K562 (cell line): ENCODE results near the gene PARK7. TPM values are rescaled to one million over a fixed set of nuclear protein-coding genes. Genes with fewer than 3 reads are reported as not detected.

Experiments used
- CREBBP ChIP-seq: IDR thresholded peaks from one replicate; pipeline ENCODE4 v1.6.1; 2012; ENCODE audit warnings: low read depth, mild to moderate bottlenecking, control low read depth, inconsistent platforms, low read length
- HDAC6 ChIP-seq: IDR thresholded peaks from 2 replicates; pipeline ENCODE4 v1.6.1; 2012; ENCODE audit warnings: low read depth, mild to moderate bottlenecking, control low read depth, inconsistent platforms, low read length, moderate library complexity
- KAT8 ChIP-seq: fragments of 450-650 bp; IDR thresholded peaks from 2 replicates; pipeline ENCODE4 v1.6.1; 2016; ENCODE audit warnings: low read depth, mild to moderate bottlenecking
- MAZ ChIP-seq, 2 experiments: fragments of 450-650 bp in 1 of 2; sonication (generic) in 1 of 2; formaldehyde crosslinking; IDR thresholded peaks in 1 of 2; conservative IDR thresholded peaks in 1 of 2; 2 replicates each; pipeline versions ENCODE4 v1.4.0 to v1.5.0; 2020; ENCODE audit warnings: mild to moderate bottlenecking in 1 of 2, missing genetic modification reagents in 1 of 2
- MIER1 ChIP-seq: fragments of 450-650 bp; IDR thresholded peaks from 2 replicates; pipeline ENCODE4 v1.6.1; 2016; ENCODE audit warnings: antibody characterized with exemption, mild to moderate bottlenecking, low read depth
- RFX7 ChIP-seq: fragments of 250-450 bp; sonication (Bioruptor Pico); IDR thresholded peaks from 2 replicates; pipeline ENCODE4 v1.5.1; 2021; ENCODE audit warnings: mild to moderate bottlenecking
- SNIP1 ChIP-seq: fragments of 450-650 bp; IDR thresholded peaks from 2 replicates; pipeline ENCODE4 v1.7.1; 2017; ENCODE audit warnings: low read depth, mild to moderate bottlenecking
- polyA plus RNA-seq, 8 experiments: library from polyadenylated mRNA; depleted of rRNA in 4 of 8; stranded (reverse) in 5 of 8; unstranded in 3 of 8; fragments of >200 nt; fragmentation: Nextera tagmentation in 2 of 8; fragmentation: Illumina TruSeq in 1 of 8; extraction: Ambion mirVana in 2 of 8; extraction: Trizol in 1 of 8; gene quantifications; 2 replicates each; pipeline versions ENCODE4 v1.2.1 to v1.2.3, GENCODE V29; 2011 to 2014; ENCODE audit warnings: inconsistent platforms in 1 of 8, missing spikeins in 1 of 8
- total RNA-seq, 7 experiments: library from RNA; depleted of rRNA in 6 of 7; stranded (reverse); fragments of >200 nt in 6 of 7; fragmentation: Illumina TruSeq in 2 of 7; extraction: Trizol in 2 of 7; gene quantifications; 2 replicates each; pipeline versions ENCODE4 v1.2.1 to v1.2.3, GENCODE V29; 2011 to 2021; ENCODE audit warnings: low replicate concordance in 1 of 7
- TF ChIP-seq, protein P1 (sequence below): sonication (generic); formaldehyde crosslinking; IDR thresholded peaks from 2 replicates; pipeline ENCODE4 v1.8.1; 2023; ENCODE audit warnings: missing genetic modification reagents, mild to moderate bottlenecking, borderline replicate concordance
- TF ChIP-seq, protein P2 (sequence below): fragments of 250-450 bp; sonication (Bioruptor Pico); IDR thresholded peaks from 2 replicates; pipeline ENCODE4 v1.8.0; 2022; ENCODE audit warnings: moderate library complexity, mild to moderate bottlenecking, inconsistent platforms
- TF ChIP-seq, protein P3 (sequence below), 2 experiments: fragments of 450-650 bp; IDR thresholded peaks; 2 replicates each; pipeline ENCODE4 v1.6.1; 2018; ENCODE audit warnings: mild to moderate bottlenecking in 2 of 2, low read depth in 1 of 2; ENCODE audit not compliant: partially characterized antibody in 2 of 2
- TF ChIP-seq, protein P4 (sequence below): fragments of 200-400 bp; formaldehyde crosslinking; IDR thresholded peaks from 2 replicates; pipeline ENCODE4 v1.6.1; 2017; ENCODE audit warnings: mild to moderate bottlenecking, low read depth, low read length, moderate library complexity
- TF ChIP-seq, protein P5 (sequence below): fragments of 250-450 bp; sonication (Bioruptor Pico); IDR thresholded peaks from 2 replicates; pipeline ENCODE4 v1.5.0; 2021

The PARK7 gene
- total and polyA plus RNA-seq, 9 of the 15 experiments (the other 6 are each of a cell fraction or from before 2014, with no cell fraction given): 374 to 1,298 (median 484) TPM

DNA sequence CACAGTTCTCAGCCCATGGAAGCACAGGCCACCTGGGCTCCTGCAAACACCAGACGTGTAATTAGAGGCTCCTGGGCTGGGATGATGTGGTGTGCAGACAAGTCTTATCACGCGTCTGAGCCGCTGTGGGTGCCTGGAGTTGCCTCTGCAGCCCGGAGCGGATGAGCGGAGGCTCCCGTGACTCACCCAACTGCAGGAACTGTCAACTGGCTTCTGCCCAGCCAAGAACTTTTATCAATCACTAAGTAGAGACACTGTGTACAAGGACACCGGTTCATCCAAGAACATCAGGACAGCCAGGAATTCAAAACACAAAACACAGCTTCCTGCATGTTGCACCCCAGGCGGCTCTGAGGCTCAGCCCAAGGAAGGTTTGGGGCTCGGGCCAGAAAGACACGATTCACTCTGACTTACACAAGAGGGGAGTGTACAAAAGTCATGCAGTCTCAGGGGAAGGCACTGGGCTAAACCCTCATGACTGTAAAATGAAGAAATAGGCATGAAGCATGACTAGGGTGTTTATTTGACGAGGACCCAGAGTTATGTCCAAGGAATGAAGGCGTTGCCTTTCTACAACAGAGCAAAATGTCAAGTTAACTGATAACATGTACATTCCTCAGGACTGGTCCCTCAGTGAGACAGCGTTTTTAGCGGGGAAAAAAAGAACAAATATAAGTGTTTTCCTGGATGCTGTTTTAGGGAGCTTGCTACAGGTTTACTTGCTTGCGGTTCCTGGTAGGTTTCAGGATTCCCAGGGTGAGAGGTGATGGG is 43.5 kb downstream of the PARK7 start (continued):
- TF ChIP-seq, protein P1, sequence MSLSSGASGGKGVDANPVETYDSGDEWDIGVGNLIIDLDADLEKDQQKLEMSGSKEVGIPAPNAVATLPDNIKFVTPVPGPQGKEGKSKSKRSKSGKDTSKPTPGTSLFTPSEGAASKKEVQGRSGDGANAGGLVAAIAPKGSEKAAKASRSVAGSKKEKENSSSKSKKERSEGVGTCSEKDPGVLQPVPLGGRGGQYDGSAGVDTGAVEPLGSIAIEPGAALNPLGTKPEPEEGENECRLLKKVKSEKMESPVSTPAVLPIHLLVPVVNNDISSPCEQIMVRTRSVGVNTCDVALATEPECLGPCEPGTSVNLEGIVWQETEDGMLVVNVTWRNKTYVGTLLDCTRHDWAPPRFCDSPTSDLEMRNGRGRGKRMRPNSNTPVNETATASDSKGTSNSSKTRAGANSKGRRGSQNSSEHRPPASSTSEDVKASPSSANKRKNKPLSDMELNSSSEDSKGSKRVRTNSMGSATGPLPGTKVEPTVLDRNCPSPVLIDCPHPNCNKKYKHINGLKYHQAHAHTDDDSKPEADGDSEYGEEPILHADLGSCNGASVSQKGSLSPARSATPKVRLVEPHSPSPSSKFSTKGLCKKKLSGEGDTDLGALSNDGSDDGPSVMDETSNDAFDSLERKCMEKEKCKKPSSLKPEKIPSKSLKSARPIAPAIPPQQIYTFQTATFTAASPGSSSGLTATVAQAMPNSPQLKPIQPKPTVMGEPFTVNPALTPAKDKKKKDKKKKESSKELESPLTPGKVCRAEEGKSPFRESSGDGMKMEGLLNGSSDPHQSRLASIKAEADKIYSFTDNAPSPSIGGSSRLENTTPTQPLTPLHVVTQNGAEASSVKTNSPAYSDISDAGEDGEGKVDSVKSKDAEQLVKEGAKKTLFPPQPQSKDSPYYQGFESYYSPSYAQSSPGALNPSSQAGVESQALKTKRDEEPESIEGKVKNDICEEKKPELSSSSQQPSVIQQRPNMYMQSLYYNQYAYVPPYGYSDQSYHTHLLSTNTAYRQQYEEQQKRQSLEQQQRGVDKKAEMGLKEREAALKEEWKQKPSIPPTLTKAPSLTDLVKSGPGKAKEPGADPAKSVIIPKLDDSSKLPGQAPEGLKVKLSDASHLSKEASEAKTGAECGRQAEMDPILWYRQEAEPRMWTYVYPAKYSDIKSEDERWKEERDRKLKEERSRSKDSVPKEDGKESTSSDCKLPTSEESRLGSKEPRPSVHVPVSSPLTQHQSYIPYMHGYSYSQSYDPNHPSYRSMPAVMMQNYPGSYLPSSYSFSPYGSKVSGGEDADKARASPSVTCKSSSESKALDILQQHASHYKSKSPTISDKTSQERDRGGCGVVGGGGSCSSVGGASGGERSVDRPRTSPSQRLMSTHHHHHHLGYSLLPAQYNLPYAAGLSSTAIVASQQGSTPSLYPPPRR (CRISPR knock-in tag): no peak
- TF ChIP-seq, protein P2, sequence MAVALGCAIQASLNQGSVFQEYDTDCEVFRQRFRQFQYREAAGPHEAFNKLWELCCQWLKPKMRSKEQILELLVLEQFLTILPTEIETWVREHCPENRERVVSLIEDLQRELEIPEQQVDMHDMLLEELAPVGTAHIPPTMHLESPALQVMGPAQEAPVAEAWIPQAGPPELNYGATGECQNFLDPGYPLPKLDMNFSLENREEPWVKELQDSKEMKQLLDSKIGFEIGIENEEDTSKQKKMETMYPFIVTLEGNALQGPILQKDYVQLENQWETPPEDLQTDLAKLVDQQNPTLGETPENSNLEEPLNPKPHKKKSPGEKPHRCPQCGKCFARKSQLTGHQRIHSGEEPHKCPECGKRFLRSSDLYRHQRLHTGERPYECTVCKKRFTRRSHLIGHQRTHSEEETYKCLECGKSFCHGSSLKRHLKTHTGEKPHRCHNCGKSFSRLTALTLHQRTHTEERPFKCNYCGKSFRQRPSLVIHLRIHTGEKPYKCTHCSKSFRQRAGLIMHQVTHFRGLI (CRISPR knock-in tag): no peak
- TF ChIP-seq MIER1 (0 out of 2 replicates have a peak, but pooled peaks have one; percentile 11), KAT8 (no peak), SNIP1 (no peak), HDAC6 (no peak), MAZ (CRISPR knock-in tag; conservative IDR thresholded peaks at IDR 0.05 in 1 of 2, IDR thresholded peaks at IDR 0.05 in 1 of 2) (peak; percentile 16 to 36; a peak in 1 of 4 replicates), CREBBP (no peak), RFX7 (no peak)
- TF ChIP-seq, protein P3, sequence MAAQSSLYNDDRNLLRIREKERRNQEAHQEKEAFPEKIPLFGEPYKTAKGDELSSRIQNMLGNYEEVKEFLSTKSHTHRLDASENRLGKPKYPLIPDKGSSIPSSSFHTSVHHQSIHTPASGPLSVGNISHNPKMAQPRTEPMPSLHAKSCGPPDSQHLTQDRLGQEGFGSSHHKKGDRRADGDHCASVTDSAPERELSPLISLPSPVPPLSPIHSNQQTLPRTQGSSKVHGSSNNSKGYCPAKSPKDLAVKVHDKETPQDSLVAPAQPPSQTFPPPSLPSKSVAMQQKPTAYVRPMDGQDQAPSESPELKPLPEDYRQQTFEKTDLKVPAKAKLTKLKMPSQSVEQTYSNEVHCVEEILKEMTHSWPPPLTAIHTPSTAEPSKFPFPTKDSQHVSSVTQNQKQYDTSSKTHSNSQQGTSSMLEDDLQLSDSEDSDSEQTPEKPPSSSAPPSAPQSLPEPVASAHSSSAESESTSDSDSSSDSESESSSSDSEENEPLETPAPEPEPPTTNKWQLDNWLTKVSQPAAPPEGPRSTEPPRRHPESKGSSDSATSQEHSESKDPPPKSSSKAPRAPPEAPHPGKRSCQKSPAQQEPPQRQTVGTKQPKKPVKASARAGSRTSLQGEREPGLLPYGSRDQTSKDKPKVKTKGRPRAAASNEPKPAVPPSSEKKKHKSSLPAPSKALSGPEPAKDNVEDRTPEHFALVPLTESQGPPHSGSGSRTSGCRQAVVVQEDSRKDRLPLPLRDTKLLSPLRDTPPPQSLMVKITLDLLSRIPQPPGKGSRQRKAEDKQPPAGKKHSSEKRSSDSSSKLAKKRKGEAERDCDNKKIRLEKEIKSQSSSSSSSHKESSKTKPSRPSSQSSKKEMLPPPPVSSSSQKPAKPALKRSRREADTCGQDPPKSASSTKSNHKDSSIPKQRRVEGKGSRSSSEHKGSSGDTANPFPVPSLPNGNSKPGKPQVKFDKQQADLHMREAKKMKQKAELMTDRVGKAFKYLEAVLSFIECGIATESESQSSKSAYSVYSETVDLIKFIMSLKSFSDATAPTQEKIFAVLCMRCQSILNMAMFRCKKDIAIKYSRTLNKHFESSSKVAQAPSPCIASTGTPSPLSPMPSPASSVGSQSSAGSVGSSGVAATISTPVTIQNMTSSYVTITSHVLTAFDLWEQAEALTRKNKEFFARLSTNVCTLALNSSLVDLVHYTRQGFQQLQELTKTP (IDR thresholded peaks at IDR 0.05; ENCODE audit: low read depth in 1 of 2, partially characterized antibody in 2 of 2): no peak
- TF ChIP-seq, protein P4, sequence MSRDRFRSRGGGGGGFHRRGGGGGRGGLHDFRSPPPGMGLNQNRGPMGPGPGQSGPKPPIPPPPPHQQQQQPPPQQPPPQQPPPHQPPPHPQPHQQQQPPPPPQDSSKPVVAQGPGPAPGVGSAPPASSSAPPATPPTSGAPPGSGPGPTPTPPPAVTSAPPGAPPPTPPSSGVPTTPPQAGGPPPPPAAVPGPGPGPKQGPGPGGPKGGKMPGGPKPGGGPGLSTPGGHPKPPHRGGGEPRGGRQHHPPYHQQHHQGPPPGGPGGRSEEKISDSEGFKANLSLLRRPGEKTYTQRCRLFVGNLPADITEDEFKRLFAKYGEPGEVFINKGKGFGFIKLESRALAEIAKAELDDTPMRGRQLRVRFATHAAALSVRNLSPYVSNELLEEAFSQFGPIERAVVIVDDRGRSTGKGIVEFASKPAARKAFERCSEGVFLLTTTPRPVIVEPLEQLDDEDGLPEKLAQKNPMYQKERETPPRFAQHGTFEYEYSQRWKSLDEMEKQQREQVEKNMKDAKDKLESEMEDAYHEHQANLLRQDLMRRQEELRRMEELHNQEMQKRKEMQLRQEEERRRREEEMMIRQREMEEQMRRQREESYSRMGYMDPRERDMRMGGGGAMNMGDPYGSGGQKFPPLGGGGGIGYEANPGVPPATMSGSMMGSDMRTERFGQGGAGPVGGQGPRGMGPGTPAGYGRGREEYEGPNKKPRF: no peak
- TF ChIP-seq, protein P5, sequence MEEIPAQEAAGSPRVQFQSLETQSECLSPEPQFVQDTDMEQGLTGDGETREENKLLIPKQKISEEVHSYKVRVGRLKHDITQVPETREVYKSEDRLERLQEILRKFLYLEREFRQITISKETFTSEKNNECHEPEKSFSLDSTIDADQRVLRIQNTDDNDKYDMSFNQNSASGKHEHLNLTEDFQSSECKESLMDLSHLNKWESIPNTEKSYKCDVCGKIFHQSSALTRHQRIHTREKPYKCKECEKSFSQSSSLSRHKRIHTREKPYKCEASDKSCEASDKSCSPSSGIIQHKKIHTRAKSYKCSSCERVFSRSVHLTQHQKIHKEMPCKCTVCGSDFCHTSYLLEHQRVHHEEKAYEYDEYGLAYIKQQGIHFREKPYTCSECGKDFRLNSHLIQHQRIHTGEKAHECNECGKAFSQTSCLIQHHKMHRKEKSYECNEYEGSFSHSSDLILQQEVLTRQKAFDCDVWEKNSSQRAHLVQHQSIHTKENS (CRISPR knock-in tag): no peak
